ENCODE measurements around the gene MCUB. TPM values are rescaled to one million over a fixed set of nuclear protein-coding genes. Genes with fewer than 3 reads are reported as not detected.
"Not testable (repeated sequence)": the region's sequence is repeated elsewhere in the genome, so short reads cannot be mapped to it uniquely, and the experiment has no call there.

MCUB gene
- total RNA-seq, 1 donor from 2014 or later, result 20.3 TPM

DNA sequence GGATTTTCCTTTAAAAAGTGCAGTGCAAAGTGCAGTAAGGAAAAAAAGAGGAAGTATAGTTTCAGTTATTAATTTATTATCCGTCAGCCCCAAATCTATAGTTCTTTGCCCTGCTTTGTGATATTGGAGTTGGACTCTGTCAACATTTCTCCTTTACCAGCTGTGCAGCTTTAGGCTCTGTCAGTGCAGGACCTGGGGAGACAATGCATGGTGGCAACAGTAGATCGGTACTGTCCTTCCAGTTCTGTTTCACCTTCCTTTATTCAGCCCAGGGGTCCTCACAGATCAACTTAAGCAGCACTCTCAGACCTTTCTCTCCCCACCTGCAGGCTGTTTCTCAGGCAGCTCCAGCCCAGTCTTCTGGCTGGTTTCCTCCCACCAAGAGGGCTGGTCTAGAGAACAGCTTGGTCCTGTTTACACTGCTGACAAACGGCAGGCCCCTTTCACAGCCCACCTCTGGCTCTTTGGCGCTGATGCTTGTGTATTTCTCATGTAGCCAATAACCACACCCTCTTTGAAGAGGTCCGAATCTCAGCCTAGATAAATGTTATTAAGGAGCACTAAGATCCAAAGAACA is 71.6 kb downstream of the MCUB start:
- no peak for ATAC-seq

- no peak for ATAC-seq
Observed at GRCh38 chr4:109640644-109641043, 80.6 kb downstream of the MCUB start.

GRCh38 chr4:109645874-109646710 is 86.0 kb downstream of the MCUB start:
- ATAC-seq, result no peak

- ATAC-seq, result no peak
Observed at GRCh38 chr4:109648266-109648996, 88.4 kb downstream of the MCUB start.

DNA sequence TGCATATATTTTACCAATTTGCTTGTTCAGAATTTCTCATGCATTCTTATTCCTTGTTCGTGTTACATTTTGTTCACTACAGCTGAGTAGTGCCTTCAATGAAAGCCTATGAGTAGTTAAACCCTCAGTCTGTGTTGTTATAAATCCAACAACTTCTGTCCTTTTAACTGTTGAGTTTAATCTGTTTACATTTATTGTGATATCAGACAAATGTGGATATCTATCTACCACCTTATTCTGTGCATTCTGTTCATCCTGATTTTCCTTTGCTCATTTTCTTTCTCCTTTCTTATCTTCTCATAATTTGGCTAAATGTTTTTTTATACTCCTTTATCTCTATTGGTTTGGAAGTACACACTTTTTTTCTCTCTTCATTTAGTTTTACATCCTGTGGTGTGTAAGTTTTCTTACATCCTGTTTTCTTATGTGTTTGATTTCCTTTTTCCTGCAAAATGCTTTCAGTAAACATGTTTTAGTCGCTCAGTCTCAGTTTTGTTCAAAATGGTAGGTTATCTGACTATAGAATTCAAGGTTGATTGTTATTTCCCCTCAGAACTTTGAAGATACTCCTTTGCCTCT is 89.0 kb downstream of the MCUB start:
- ATAC-seq, result no peak

DNA sequence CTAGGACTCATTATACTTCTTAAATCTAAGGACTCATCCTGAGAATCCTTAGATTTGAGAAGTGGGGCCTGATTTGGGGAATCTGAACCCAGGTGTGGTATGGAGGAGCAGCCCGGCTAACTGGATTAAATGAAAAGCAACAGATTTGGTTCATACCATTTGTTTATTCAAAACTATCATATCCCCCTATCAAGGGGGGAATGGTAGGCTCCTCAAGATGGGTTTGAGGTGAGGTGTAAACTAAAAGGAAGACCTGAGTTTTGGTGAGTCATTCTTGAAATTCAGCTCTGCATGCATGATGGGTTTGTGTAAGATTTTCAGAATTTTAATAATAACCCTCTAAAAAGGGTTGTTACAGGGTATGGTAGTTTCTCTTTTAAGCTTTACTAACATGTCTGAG is 89.8 kb downstream of the MCUB start:
- no peak for ATAC-seq

GRCh38 chr4:109655396-109655795 is 95.3 kb downstream of the MCUB start:
- ATAC-seq, result no peak

GRCh38 chr4:109657854-109658418 is 97.9 kb downstream of the MCUB start:
- no peak for ATAC-seq

DNA sequence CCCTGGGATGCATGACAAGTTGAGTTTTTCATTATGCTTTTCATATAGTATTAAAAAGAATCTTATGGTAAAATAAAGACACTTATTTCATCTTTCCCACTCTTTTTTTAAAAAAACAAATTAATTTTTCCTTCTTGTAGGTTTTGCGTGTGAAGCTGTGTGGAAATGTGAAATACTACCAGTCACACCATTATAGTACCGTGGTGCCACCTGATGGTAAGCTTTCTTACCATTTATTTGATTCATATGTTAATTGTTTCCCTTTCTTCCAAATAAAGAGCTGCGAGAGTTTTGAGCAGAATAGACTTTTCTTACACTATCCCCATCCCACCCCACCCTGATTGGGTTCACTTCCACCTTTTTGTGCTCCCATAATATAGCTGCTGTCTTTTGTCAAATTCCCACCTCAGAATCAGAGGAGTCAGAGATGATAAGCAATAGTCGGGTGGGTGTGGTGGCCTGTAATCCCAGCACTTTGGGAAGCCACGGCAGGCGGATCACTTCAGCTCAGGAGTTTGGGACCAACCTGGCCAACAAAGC is 98.9 kb downstream of the MCUB start:
- ATAC-seq, result no peak

DNA sequence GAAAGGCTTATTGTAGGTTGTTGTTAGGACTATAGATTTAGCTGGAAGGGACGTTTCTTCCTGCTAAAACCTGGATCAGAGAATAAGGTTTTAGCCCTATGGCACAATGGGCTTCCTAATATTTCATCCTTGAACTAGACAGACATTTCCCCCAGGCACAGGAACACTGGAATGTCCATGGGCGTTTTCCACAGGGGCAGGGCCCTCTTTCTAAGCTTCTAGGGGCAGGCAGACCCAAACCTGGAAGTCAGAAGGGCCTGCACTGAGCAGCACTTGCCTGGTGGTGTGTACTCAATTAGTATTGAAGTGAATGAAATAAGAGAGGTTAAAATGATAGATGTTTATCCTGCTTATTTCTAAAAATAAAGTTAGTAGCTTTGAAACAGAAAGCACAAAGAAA is 102.1 kb downstream of the MCUB start:
- no peak for ATAC-seq

- ATAC-seq, result no peak
Observed at GRCh38 chr4:109662771-109663170, 102.7 kb downstream of the MCUB start.

- no peak for ATAC-seq
Observed at GRCh38 chr4:109665783-109666485, 105.9 kb downstream of the MCUB start.

DNA sequence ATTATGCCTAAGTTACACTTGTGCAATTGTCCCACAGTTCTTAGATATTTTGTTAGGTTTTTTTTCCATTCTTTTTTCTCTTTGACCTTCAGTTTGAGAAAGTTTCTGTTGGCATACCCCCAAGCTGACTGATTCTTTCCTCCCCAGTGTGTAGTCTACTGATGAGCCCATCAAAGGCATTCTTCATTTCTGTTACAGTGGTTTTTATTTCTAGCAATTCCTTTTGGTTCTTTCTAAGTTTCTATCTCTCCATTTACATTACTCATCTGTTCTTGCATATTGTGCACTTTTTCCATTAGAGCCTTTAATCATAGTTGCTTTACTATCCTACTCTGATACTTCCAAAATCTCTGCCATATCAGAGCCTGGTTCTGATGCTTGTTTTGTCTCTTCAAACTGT is 111.3 kb downstream of the MCUB start:
- ATAC-seq, result no peak

GRCh38 chr4:109672169-109672930 is 112.3 kb downstream of the MCUB start:
- no peak for ATAC-seq

- ATAC-seq, result no peak
Observed at GRCh38 chr4:109673303-109673702, 113.3 kb downstream of the MCUB start.

- ATAC-seq, result no peak
Observed at GRCh38 chr4:109675181-109675580, 115.1 kb downstream of the MCUB start.

- ATAC-seq, result no peak
Observed at GRCh38 chr4:109675843-109676242, 115.8 kb downstream of the MCUB start.

- ATAC-seq, result no peak
Observed at GRCh38 chr4:109676886-109677285, 116.8 kb downstream of the MCUB start.

DNA sequence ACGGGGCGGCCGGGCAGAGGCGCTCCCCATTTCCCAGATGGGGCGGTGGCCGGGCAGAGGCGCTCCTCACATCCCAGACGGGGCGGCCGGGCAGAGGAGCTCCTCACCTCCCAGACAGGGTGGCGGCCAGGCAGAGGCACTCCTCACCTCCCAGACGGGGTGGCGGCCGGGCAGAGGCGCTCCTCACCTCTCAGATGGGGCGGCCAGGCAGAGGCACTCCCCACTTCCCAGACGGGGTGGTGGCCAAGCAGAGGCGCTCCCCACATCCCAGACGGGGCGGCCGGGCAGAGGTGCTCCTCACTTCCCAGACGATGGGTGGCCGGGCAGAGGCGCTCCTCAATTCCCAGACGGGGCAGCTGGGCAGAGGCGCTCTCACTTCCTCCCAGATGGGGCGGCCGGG is 118.4 kb downstream of the MCUB start:
- not testable (repeated sequence) for ATAC-seq

- not testable (repeated sequence) for ATAC-seq
Observed at GRCh38 chr4:109678925-109679324, 118.9 kb downstream of the MCUB start.

DNA sequence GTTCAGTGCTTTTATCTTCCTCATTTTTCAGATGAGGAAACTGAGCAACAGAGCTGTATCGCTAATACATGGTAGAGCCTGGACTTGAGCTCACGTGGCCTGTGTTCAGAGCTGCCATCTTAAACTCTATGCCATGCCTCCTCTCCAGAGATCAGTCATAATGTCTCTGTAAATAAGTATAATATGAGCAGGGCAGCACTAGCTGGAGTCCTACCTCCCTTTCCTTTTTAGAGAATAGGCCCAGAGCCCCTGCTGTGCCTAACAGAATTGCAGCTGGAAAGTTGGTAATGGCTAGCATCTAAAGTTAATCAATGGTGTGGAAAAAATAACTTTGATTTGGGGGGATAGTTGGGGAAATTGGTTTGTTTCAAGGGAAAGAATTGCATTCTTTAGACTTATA is 122.8 kb downstream of the MCUB start:
- no peak for ATAC-seq

All from esophagus mucosa (tissue), 1 donor.